ENCODE results near the gene HDAC7. TPM values are rescaled to one million over a fixed set of nuclear protein-coding genes. Genes with fewer than 3 reads are reported as not detected.

Gene HDAC7
- total RNA-seq, 2 donors from 2014 or later = 39.5 to 67.7 TPM

GRCh38 chr12:47743311-47743860 is 76.3 kb downstream of the HDAC7 start:
- 88% methylated on average over 9 of the region's 9 CpGs for WGBS
- H3K27ac ChIP-seq = no peak overlapping the region
- intact Hi-C loops (cut with DNase I) = loop anchor here (5.0 kb wide), 1 partner anchor 34 kb away; no protein-coding TSS in a partner anchor

GRCh38 chr12:47742253-47742825 is 77.4 kb downstream of the HDAC7 start:
- H3K4me3 ChIP-seq = no peak overlapping the region
- intact Hi-C loops (cut with DNase I) = loop anchor here (5.0 kb wide), 1 partner anchor 35 kb away; no protein-coding TSS in a partner anchor
- H3K9me3 ChIP-seq = no peaks in the 10 kb centered on the region
- H3K36me3 ChIP-seq = no peaks in the 10 kb centered on the region
- H3K27me3 ChIP-seq (replicated peaks; ENCODE audit: insufficient read depth) = no peaks in the 10 kb centered on the region
- TF ChIP-seq POLR2AphosphoS5 (IDR thresholded peaks at IDR 0.05) (peak; percentile 15), POLR2A (IDR thresholded peaks at IDR 0.05) (no peak)
- TF ChIP-seq, protein P1, sequence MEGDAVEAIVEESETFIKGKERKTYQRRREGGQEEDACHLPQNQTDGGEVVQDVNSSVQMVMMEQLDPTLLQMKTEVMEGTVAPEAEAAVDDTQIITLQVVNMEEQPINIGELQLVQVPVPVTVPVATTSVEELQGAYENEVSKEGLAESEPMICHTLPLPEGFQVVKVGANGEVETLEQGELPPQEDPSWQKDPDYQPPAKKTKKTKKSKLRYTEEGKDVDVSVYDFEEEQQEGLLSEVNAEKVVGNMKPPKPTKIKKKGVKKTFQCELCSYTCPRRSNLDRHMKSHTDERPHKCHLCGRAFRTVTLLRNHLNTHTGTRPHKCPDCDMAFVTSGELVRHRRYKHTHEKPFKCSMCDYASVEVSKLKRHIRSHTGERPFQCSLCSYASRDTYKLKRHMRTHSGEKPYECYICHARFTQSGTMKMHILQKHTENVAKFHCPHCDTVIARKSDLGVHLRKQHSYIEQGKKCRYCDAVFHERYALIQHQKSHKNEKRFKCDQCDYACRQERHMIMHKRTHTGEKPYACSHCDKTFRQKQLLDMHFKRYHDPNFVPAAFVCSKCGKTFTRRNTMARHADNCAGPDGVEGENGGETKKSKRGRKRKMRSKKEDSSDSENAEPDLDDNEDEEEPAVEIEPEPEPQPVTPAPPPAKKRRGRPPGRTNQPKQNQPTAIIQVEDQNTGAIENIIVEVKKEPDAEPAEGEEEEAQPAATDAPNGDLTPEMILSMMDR (IDR thresholded peaks at IDR 0.05) = peak; percentile 94 to 99 (median 94)
- no peak for DNase-seq (ENCODE audit: low spot score)
- 78% methylated on average over 7 of the region's 7 CpGs for WGBS
- no peak overlapping the region for H3K27ac ChIP-seq
- no peaks in the 10 kb centered on the region for H3K4me1 ChIP-seq (replicated peaks)

More at GRCh38 chr12:47743311-47743860, 76.3 kb downstream of the HDAC7 start:
- H3K27me3 ChIP-seq (replicated peaks; ENCODE audit: insufficient read depth) = no peaks in the 10 kb centered on the region
- DNase-seq (ENCODE audit: low spot score) = no peak
- no peak overlapping the region for H3K4me3 ChIP-seq
- H3K9me3 ChIP-seq = no peaks in the 10 kb centered on the region
- H3K4me1 ChIP-seq (replicated peaks) = no peaks in the 10 kb centered on the region
- no peaks in the 10 kb centered on the region for H3K36me3 ChIP-seq
- TF ChIP-seq, protein P1 (IDR thresholded peaks at IDR 0.05) = no peak
- TF ChIP-seq POLR2AphosphoS5 (IDR thresholded peaks at IDR 0.05) = no peak
- TF ChIP-seq POLR2A (IDR thresholded peaks at IDR 0.05) = no peak

GRCh38 chr12:47741340-47741703 is 78.4 kb downstream of the HDAC7 start:
- no peak for TF ChIP-seq POLR2A (IDR thresholded peaks at IDR 0.05)
- TF ChIP-seq, protein P1 (IDR thresholded peaks at IDR 0.05) = no peak
- TF ChIP-seq POLR2AphosphoS5 (IDR thresholded peaks at IDR 0.05) = no peak
- WGBS = 28% methylated on average over 4 of the region's 4 CpGs
- H3K27me3 ChIP-seq (replicated peaks; ENCODE audit: insufficient read depth) = no peaks in the 10 kb centered on the region
- intact Hi-C loops (cut with DNase I) = loop anchor here (5.0 kb wide), 1 partner anchor 36 kb away; no protein-coding TSS in a partner anchor
- H3K4me3 ChIP-seq = no peak overlapping the region
- H3K36me3 ChIP-seq = no peaks in the 10 kb centered on the region
- H3K27ac ChIP-seq = no peak overlapping the region
- no peak for DNase-seq (ENCODE audit: low spot score)
- no peaks in the 10 kb centered on the region for H3K9me3 ChIP-seq
- no peaks in the 10 kb centered on the region for H3K4me1 ChIP-seq (replicated peaks)

DNA sequence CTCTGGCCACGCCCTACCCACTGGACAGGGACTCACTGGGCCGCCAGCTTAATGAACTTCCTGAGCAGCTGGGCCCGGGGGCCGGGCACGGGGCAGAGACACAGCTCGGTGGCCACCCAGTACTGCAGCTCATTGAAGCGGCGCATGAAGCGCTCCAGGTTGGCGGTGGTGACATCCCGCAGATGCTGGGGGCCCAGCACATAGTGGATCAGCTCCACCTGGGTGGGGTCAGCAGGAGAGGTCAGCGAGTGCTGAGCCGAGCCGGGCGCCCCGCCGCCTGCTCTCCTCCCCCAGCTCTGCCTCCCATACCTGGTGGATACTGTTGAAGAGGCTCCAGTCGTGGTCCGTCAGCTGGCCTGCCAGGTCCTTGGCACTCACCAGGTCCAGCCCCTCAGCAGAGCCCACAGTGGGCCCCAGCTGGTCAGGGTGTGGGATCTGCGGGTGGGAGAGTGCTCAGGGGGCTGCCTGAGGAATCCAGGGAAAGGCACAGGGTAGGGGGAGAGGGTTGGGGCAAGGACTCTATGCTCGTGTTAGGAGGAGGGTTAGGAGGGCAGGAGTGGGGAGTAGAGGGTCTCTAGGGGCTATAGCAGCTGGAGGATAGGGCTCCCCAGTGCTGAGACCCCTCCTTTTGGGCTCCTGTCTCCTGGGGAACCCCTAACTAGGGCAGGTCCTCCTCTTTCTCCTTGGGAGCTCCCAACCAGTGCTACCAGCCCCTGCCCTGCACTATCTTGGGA is 78.9 kb downstream of the HDAC7 start:
- Histone ChIP-seq H3K36me3 (no peaks in the 10 kb centered on the region), H3K4me3 (no peak overlapping the region), H3K9me3 (no peaks in the 10 kb centered on the region), H3K4me1 (replicated peaks) (no peaks in the 10 kb centered on the region), H3K27me3 (replicated peaks; ENCODE audit: insufficient read depth) (no peaks in the 10 kb centered on the region), H3K27ac (no peak overlapping the region)
- TF ChIP-seq POLR2AphosphoS5 (IDR thresholded peaks at IDR 0.05) (no peak), POLR2A (IDR thresholded peaks at IDR 0.05) (no peak)
- TF ChIP-seq, protein P1 (IDR thresholded peaks at IDR 0.05) = no peak
- no peak for DNase-seq (ENCODE audit: low spot score)
- intact Hi-C loops (cut with DNase I) = loop anchor here (5.0 kb wide), 1 partner anchor 37 kb away; no protein-coding TSS in a partner anchor
- WGBS = 79% methylated on average over 21 of the region's 21 CpGs

All from prostate gland (tissue), 2 donors.